Forelimb muscle (tissue), 1 donor: ENCODE results near the gene SCG3. TPM values are rescaled to one million over a fixed set of nuclear protein-coding genes. Genes with fewer than 3 reads are reported as not detected.

ENCODE experiments used
- DNase-seq: peaks from one replicate; pipeline ENCODE4 v3.0.0-alpha.2; 2013; ENCODE audit warnings: low read depth
- polyA plus RNA-seq: library from polyadenylated mRNA; unstranded; fragments of 120-200 nt; gene quantifications from one replicate; pipeline ENCODE4 v1.2.1, GENCODE V29; 2013; ENCODE audit not compliant: insufficient read length

Gene SCG3
- polyA plus RNA-seq, 1 donor: 0.09 TPM

DNA sequence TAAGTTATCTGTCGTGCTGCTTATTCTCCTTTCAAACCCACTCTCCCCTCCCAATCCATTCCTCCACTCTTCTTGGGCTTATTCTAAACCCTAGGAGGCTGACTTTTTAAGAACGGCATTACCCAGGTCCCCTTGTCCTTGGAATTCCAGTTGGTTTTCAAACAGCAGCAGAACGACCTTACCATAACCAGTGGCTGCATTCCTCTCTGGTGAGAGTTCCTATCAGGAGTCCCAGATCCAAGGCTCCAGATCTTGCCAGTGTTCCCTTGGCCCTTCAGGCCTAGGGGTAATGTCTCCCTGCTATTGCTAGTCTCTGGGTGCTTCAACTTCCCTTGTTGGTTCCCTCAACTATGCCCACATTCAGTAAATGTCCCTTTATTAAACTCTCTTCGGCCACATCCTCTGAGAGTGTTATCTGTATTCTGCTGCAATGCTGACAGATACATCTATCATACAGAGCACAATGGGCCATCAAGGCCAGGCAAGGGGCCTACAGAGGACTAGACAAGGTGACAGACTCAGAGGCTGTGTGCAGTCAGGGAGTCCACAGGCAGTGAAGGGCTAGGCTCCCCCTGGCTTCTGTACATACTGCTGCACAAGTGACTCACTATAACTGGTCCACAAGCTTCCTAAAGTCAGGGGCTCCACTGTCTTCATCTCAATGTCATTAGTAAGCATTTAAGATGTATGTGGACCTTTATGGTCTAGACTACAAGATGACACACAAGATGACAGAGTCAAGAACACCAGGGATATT, 46.0 kb downstream of the SCG3 start:
- DNase-seq: no peak

DNA sequence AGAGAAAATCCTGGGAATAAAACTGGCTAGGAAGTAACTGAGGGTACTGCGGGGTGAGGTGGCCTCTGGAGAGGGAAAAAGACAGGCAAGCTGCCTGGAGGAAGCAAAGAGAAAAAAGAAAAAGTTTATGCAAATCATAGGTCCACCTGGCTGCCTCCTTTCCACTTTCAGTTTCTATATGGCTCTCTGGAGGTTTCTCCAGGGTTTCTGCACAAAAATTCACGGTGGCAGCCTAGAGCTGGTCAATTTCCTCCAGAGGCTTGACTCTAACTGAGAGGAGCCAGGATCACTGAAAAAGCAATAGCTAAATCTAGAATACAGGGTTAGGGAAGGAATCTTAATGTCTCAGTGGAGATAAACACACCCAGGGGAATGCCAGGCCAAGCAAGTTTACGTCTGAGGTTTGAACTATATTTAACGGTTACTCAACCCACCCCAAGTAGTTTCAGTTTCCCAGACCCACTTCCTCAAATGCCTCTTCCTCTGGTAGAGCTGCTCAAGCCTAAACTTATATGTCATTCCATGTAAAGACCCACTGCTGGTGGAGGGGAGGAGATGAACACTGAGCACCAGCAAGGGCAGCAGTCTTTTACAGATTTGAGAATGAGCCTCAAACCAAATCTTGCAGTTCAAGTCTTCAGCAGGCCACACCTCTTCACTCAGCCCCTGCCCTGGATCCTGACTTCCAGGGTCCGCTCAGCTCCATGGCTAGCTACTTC, 50.4 kb downstream of the SCG3 start:
- no peak for DNase-seq

DNA sequence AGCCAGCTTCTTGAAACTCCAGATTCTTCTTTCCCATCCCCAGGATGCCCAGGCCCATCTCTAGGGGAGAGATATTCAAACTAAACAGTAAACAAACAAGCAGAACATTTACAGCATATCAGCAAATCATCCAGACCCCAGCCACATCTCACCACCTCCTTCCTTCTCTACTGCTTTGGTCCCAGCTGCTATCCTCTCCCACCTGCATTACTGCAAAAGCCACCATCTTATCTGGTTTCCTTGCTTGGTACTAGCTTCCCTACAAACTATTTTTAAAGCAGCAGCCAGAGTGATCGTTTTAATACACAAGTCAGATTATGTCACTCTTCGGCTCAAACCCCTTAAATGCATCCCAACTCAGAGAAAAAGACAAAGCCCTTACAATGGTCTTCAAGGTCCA, 51.3 kb downstream of the SCG3 start:
- DNase-seq: no peak

DNA sequence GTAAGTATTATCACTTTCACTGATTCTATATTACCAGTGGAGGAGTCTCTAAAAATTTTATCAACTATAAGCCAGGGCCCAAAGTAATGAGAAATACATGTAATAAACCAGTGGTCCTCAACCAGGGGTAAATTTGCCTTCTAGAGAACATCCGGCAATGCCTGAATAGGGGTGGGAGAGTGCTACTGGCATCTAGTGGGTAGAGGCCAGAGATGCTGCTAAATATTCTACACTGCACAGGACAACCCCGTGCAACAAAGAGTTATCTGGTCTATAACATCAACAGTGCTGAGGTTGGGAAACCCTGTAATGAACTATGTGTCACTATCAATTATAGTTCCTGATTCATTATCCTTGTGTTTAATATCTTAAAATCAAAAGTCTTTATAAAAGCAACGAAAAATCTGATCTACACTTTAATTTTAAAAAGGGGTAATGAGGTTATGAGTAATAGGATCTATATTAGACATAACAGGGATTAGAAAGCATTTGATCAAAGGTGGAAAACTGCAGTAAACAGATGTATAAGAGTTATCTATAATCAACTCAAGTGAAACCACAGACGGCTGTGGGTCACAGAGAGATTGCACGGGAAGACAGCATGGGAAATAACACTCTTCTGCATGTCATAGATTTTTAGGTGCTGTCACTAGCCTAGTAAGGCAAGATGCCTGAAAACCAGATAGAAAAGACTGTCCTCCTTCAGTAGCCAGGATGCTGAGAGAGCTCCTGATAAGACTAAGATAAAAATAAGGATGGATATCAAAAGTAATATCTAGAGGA, 54.1 kb downstream of the SCG3 start:
- no peak for DNase-seq

DNA sequence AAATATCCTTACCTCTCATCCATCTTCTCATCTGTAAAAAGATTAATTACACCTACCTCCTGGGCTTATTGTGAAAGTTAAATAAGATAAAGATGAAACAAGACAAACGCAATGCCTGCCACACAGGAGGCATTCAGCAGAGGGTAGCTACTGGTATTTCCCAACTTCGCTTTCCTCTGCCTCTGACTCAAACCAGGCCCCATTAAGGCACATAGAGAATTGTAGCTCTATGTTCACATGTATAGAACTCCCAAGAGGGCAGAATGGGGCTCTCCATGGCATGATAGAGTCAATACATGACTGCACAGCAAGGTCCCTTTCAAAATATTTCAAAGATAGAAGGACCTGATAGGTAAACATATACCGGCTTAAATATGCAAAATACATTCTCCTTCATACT, 54.8 kb downstream of the SCG3 start:
- DNase-seq: no peak

DNA sequence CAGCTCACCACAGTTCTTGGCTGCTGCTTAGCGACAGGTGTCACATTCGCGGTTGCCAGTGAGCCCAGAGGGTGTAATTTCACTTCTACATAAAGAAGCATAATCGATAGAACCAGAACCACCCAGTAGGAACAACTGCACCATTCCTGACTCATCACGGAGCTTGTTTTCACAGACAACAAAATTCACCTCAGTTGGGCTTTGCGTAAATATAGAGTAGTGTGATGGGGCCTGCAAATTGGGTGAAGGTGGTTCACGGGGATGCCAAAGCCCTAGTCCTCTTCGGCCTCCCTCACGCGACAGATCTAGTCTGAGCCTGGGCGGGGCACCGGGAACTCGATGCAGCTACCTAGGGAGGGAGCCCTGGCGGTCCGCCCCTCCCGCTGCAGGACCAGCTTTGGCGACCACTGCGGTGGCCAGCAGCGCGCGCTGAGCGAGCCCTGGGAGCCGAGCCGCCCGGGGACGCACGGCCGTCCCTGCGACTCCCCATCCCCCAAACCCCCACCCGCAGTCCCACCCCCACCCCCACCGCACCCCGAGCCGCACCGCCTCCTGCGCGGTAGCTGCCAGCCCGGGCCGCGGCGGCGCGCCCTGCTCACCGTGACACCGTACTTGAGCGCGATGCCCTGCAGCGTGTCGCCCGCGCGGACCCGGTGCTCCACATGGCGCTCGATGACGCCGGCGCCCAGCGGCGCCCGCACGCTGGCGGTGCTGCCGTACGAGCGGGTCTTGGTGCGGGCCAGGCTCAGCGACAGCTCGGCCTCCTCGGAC, 55.6 kb downstream of the SCG3 start:
- DNase-seq: no peak

DNA sequence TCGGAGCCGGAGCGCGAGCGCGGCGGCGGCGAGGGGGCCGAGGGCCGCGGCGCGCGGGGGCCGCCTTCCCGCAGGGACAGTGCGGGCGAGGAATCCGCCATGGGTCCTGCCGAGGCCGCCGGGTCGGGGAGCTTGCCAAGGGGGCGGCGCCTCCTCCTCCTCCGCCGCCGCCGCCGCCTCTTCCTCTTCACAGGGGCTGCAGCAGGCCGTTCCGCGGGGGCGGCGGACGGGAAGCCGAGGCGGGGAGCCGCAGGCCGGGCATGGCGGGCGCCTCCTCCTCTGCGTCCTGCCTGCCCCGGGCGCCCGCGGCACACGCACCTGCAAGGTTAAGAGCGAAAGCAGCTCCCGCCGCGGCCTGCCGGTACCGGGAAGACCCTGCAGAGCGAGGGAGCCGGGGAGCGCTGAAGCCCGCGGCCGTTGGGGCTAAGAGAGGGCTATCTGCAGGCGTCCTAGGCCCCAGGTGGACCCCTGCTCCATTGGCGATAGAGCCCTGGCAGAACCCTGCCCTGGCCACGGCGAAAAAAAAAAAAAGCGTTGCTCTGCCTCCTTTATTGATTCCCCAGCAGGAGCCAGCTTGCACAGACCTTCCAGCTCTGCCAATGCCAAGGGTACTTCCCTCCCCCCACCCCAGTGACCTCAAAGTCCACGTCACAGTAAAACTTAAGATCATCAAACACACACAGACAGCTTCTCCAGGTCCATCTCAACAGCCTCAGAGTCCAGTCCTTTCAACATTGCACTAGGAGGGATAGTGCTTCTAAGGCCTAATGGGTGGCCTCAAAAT, 56.4 kb downstream of the SCG3 start, which contains the start of gene LYSMD2:
LYSMD2 (minus strand) TSS at position 134 of the 784 bp plus-strand sequence; CDS start at position 101, 33 bp downstream.
- no peak for DNase-seq

DNA sequence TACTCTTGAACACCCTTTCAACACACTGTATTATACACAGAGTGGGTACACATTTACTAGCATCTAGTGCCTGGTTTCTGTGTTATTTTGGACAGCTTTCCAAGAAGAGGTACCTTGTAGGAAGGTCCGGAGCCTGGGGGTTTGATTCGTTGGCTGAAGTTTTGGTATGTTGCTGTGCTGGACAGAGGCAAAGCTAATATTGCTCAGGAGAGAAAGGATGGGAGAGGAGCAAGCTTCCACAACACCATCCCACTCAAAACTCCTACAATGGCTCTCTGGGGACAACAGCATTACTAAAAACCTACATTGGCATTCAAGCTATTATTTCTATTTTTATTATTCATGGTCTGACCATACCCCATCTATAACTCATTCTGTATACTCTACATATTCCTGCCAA, 57.2 kb downstream of the SCG3 start:
- DNase-seq: no peak

DNA sequence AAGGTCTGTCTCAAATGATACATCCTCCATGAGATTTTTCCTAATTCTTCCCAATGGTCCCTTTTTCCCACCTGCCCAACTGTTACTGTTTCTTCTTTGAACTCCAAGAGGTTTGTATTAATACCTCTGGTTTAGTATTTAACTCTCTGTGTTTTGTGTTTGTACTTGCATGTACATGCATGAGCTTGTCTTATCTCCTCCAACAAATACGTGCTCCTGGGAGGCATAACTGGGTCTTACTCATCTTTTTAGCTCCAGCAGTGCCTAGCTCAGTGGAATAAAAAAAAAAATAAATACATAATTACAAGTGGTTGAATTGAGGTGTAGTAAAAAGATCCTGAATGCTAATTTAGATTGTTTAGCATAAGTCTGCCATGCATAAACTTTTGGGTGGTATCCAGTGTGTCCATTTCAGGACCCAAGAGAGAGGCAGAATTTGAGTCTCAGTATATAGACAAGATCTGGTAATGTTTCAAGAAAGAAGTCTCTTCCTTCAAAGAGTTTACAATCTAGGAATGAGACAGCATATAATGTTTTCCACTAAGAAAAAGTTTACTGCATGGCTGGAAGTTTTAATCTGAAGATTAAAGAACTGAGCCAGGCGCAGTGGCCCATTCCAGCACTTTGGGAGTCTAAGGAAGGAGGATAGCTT, 57.9 kb downstream of the SCG3 start:
- no peak for DNase-seq

DNA sequence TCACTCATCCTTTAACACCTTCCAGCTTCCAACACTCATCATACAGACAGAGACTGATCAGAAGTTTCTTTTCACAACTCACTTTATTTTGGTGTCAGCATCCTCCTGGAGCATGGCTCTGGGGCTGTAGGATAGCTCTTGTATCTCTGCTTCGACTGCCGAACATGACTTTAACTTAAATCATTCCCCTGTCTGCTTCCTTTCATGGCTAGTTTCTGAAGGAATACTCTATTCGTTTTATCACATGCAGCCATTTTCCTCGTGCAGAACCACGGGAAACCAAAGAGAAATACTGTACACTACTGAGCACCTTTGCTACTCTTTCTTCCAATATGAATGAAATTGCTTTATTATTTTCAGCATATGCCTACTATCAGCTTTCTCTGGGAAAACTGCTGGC, 68.0 kb downstream of the SCG3 start:
- no peak for DNase-seq

DNA sequence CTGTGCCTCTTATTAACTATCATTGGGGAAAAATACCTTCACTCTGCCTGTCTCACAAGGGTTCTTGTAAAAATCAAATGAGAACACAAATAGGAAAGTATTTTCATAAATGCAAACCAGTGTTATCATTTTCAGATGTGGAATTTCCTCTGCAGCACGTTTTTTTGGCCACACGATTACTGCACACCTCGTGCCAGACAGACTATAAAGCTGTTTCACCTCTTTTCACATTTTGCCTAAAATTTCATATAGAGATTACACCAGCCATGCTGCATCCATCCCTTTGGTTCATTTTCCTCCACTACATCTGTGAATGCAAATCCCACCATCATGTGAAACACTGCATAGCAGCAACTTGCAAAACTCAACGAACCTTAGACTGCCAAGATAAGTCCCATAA, 68.9 kb downstream of the SCG3 start:
- DNase-seq: no peak

DNA sequence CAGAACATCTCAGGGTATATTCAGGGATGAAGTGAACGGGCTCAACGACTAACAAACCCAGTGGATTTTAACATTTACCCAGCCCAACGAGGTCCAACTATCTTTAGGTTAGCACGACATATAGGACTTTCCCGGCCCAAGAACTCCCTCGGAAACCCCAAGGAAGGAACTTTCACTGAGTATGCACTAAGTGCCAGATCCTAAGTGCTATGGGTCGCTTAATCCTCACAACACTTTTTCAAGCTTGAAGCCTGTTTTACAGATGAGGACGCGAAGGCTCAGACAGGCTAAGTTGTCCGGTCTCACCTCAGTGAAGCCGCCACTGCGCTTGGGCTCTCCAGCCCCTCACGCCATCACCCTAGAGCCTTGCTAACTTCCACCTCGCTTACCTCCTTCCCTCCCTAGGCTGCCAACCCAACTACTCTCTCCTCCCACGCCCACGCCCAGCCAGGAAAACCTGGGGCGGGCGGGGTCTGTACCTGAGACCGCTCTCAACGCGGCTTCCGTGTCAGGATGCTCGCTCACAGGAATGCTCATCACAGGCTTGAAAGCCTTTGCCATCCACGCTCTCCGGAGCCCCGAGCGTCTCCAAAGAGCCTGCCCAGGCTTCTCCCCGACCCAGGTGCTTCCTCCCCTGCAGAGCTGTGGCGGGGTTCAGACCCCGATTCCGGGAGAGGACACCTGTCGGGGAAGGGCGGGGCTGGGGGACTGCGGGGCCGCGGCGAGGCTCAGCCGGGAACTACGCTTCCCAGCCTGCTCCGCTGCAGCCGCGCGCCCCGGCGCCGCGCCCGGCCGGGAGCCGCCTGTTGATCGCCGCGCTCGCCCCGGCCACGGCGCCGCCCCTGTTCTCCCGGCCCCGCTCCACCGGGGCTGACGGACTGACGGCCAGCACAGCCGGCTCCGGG, 69.7 kb downstream of the SCG3 start, which contains the start of gene TMOD2:
TMOD2 (plus strand) TSS at position 806 of the 905 bp plus-strand sequence. CDS start 14,845 bp downstream, outside the sequence.
- DNase-seq: no peak

DNA sequence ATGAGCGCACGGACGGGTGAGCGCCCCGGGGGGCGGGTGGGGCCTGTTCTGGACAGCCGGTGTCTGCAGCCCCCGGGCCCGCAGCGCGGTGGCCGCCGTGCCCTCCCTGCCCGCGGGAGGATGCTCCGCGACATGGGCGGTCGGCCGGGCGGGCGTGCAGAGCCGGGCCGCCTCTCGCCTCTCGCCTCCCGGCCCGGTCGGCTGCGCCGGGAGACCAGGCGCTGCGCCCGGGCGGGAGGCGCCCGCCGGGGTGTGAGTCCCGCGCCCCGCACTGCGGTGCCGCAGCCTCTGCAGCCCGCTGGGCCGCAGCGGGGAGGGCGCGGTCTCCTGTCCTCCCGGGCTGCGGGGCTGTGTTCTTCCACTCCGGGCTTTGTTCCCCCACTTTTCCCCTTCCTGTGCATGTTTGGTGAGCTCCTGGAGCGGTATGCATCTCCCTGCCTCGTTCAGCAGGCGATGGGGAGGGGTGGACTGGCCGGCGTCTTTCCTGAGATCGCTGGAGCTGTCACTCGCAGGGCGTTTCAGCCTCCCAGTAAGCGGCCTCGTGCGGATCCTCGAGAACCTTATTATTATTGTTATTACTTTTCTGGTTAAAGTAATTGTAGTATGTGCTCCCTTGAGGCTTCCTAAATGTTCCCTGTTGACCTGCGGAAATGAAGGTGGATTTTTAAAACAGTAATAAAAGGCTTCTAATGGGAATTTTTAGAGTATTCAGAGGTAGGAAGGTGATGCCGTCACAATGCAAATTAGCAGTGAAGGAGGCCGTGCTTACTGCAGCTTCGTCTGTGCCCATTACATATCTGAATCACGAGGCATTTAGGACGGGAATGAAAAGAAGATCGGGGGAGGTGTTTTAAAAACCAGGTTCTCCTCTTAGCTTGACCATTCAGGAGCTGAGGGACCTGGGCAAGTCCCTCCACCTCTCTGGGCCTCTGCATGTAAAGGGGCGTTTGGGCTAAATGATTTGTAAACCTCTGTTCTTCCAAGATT, 70.7 kb downstream of the SCG3 start:
- DNase-seq: no peak

DNA sequence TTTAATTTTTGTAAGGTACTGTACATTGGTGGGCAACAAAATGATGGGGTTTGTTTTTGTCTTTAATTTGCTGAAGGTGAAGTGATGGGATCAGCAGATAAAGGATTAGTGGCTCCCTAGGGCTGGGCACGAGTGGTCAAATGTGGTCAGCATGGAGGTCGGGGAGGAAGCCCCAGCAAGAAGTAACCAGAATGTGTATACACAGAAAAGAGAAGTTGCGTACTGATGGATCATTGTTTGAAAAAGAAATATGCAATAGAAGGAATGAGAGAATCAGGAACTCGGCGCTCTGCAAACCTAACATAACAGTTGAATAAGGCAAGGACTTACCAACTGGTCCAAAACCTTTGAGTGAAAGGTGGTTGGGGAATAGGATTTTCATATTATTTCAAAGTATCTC, 71.6 kb downstream of the SCG3 start:
- no peak for DNase-seq

DNA sequence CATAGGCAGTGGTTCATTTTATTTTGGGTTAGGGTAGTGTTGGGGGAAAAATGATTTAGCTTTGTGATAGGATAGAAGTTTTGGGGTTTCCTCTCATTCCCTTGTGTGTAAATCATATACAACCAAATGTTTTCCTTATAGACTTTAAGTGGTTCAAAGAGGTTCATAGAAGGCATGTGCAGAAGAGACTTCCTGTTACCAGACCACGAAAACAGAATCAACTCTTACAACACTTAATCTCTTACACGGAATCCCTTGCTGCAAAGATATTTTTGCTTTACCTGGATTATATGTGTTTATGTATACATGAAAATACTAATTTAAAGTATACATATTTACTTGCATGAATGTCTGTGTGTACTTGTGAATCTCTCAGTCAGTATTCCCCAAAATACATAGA, 73.0 kb downstream of the SCG3 start:
- DNase-seq: no peak

DNA sequence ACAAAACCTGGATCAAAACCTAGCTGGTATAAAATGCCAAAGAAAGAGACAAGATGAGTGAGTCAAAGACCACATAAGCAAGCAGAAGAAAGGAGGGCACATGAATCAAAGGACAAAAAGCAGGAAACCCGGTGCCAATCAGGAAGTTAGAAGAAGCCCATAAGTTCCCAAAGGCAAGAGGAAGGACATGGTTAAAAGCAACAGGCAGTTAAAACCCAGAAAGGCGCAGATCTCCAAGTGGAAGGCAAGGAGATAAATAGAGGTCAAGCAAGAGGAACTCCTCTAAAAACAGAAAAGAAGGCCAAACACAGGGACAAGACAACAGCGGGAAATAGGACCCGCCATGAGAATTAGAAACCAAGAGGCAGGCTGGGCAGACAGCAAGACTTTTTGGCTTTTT, 74.5 kb downstream of the SCG3 start:
- no peak for DNase-seq

DNA sequence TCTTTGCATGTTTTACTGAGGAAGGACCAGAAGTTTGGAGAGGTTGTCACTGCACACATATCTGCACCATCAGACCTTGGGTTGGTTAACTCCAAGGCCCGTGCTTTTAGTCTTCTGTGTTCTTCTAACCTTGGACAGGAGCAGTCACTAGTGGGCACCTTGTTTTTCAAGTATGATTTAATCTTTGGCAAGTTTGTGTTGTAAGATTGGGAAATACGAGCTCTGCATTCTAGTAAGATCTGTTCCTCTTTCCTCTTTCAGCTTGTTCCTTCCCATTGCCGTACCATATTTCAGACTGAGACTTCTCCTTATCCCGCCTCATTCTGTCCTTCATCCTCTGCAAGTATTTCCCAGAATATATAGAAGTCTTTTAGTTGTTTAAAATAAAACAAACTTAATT, 75.2 kb downstream of the SCG3 start:
- no peak for DNase-seq

DNA sequence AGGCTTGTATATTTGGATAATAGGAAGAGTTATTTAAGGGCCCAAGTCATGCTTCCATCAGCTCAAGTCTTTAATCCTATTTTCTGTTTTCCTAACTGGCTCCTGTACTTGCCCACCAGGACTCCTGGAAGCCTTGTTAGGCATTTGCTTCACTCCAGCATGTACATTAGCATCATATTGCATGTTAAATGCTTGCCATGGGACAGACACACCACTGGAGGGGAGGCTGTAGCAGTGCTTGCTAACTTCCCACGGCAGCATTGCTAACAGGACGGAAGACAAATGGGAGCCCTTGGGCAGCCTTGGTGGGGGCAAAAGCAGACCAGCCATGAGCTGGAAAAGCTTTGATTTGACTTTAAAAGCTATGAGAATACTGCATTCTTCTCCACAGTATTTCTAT, 76.1 kb downstream of the SCG3 start:
- no peak for DNase-seq
